CMK (cell line): ENCODE data around the gene CACNB2.

Experiments
- DNase-seq: peaks from one replicate; pipeline ENCODE4 v3.0.0-alpha.2; 2010; ENCODE audit warnings: low read depth

The CACNB2 gene

DNA sequence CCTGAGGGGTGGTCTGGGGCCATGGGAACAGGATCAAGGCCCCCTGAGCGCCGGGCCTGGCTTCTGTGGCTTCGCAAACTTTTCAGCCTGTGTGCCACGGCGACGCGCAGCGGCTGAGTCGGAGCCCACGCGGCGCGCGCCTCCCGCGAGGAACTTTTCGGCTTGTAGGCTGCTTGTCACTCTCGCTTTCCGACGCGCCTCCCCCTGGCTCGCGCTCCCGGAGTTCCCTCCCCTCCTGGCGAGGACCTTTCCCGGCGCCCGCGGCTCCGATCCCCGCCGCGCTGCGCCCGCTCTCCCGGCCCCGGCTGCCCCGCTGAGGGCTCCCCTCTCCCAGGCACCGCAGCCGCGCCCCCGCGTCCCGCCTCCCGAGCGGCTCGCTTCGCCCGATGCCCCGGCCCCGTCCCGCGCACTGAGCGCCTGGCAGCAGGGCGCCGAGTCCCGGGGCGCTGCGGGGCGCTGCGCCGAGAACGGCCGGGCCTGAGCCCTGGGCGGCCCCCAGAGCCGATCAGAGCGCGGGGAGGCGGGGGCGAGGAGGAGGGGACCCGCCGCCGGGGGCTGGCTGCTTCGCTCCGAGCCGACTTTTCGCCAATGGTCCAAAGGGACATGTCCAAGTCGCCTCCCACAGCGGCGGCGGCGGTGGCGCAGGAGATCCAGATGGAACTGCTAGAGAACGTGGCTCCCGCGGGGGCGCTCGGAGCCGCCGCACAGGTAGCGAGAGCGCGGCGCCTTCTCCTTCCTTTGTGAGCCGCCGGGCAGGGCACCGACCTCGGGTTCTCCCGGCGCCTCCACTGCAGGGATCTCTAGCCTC, at the start of gene CACNB2:
Gene CACNB2 (plus strand): TSS at position 276 of the 808 bp plus-strand sequence.
- no peak for DNase-seq

DNA sequence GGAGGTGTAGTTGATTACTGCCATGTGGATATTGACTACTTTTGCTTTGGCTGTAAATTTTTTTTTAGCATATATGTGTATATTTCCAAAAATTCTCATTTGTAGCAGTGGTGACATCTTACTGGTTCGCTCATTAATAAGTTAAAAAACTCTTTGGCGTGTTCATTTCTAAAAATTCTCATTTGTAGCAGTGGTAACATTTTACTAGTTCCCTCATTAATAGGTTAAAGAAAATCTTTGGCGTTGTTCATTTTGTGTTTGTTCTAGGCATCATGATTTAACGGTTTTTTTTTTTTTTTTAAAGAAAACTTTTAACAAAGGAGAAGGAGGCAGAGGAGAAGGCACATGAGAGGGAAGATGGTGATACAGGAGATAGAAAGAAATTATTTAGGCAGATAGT, 45.9 kb upstream of the CACNB2 start:
- no peak for DNase-seq

- DNase-seq: no peak
These were observed 45.4 kb upstream of the CACNB2 start for GRCh38 chr10:18094793-18095192.

DNA sequence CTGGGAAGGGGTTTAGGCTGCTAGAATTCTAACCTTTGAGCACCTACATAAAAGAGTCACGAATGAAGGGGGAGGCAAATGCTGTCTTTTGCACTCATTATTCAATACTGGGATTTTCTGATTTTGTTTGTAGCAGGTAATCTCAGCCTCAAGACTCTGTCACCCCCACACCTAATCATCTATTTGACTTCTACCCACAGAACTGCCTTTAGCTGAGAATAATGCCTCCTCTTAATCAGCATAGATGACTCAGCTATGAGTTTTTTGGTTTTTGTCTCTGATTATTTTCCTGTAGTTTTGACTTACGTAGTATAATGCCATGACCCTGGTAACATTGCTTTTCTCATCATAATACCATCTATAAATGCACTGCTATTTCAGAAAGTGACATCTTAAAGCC, 42.7 kb upstream of the CACNB2 start:
- DNase-seq: no peak

- no peak for DNase-seq
These were observed 42.0 kb upstream of the CACNB2 start for GRCh38 chr10:18098201-18098600.

DNA sequence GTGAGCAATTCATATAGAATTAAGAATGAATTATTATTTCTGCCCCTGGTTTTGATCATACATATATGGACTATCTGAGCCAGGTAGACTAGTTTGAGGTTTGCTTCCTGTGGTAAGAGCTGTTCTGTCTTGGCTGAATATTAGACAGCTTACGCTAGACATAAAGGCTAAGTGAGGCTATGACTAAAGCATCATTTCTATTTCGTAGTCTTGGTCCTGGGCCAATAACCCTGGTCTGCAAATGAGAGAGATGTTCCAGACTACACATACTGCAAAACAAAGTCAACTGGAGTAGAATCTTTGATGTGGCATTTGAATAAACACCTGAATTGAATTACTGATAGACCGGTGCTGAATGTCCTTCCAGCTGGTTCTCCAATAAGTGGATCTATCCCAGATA, 40.8 kb upstream of the CACNB2 start:
- no peak for DNase-seq

DNA sequence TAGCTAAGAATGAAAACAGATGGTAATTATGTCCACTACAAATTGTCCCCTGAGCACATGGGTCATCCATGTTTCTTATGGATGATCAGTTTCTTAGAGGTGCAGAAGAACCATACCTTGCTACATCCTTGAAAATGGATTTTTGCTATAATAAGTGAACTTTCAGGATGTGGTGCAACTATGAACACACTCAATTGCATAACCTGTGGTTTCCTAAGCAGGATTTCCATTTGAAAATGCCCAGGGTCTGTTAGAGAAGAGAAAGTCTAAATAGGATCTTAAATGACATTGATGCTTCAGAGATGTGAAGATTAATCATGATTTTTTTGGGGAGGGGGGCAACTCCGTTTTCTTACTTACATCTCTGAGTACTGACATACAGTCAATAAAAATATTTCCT, 39.6 kb upstream of the CACNB2 start:
- DNase-seq: no peak

GRCh38 chr10:18102404-18102803, 37.8 kb upstream of the CACNB2 start:
- DNase-seq: no peak

GRCh38 chr10:18104223-18104872, 35.9 kb upstream of the CACNB2 start:
- no peak for DNase-seq

DNA sequence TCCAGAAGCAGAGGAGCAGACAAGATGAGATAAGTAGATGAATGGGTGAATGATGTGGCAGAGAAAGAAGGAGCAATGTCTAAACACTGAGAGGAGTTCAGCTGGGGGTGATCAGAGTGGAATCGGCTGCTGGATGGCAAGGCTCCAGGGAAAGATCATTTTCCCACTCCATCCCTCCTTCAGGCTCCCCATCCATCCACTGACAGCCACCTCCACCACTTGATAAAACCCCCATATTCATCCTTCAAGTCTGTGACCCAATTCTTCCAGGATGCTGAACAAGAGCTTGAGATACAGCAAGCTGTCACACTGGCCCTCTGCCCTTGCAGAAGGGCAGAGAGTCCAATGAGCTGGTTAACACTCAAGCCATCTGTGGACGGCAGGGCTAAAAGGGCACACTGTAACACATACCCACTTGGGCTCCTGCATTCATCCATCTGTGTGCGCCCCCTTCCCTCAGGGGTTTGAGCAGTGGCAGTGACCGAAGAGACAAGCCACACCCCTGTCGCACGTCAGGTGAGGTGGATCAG, 30.8 kb upstream of the CACNB2 start:
- no peak for DNase-seq

- DNase-seq: no peak
These were observed 26.3 kb upstream of the CACNB2 start for GRCh38 chr10:18113881-18114280.

- DNase-seq: no peak
These were observed 22.9 kb upstream of the CACNB2 start for GRCh38 chr10:18117276-18117675.

GRCh38 chr10:18122753-18123152, 17.5 kb upstream of the CACNB2 start:
- no peak for DNase-seq

DNA sequence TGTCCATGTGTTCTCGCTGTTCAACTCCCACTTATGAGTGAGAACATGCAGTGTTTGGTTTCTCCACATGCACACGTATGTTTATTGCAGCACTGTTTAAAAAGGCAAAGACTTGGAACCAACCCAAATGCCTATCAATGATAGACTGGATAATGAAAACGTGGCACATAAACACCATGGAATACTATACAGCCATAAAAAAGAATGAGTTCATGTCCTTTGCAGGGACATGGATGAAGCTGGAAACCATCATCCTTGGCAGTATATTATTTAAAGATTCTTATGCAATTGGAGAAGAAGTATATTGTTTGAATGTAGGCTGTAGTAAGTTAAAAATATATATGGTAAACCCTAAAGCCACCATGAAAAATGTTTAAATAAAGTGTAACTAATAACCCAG, 7.2 kb upstream of the CACNB2 start:
- no peak for DNase-seq

- DNase-seq: no peak
These were observed 5.7 kb upstream of the CACNB2 start for GRCh38 chr10:18134509-18134908.

DNA sequence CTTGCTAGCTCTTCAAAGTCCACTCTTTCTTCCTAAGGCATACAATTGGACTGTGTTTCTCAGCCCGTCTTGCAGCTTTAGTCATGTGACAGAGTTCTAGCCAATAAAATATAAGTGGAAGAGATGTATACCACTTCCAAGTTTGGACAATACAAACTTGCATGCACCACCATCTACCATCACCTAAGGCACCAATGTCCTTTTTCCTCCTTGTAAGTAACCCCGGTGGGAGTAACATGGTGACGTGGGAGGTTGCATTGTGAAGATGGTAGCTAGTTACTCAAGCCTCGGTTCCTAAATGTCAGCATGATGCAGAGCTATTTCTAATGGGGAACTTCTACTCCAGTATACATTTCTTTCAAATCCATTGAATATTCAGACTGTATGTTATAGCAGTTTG, 5.3 kb upstream of the CACNB2 start:
- DNase-seq: no peak

DNA sequence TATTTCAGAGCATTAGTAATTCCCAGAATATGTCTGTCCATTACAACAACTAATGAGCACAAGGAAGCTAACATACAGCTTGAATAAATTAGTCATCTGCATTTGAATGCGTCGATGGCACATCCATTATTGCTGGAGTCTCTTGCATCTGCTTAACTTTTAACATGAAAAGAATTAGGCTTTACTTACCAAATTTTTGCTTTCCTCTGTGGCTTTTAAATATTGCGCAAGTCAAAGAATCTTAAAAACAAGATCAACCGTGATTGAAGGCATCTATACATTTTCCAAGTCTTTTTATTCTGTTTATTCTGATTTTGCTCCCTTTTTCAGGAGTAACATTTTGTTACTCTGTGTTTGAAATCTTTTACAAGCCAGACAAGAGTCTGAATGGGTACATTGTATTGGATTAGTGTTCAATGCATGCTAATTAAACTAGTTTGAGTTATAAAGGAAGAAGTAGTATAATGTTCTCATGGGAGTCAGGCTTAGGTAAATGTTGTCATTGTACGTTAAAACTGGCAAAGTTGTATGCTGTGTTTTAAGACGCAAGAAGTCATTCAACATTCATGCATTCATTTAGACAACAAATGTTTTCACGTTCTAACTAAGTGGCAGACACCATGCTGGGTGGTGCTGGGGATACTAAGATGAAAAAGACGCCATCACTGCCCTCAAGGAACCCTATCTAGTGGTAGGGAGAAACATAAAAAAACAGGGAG, 4.0 kb upstream of the CACNB2 start:
- no peak for DNase-seq

- no peak for DNase-seq
These were observed 3.1 kb upstream of the CACNB2 start for GRCh38 chr10:18137111-18137510.

DNA sequence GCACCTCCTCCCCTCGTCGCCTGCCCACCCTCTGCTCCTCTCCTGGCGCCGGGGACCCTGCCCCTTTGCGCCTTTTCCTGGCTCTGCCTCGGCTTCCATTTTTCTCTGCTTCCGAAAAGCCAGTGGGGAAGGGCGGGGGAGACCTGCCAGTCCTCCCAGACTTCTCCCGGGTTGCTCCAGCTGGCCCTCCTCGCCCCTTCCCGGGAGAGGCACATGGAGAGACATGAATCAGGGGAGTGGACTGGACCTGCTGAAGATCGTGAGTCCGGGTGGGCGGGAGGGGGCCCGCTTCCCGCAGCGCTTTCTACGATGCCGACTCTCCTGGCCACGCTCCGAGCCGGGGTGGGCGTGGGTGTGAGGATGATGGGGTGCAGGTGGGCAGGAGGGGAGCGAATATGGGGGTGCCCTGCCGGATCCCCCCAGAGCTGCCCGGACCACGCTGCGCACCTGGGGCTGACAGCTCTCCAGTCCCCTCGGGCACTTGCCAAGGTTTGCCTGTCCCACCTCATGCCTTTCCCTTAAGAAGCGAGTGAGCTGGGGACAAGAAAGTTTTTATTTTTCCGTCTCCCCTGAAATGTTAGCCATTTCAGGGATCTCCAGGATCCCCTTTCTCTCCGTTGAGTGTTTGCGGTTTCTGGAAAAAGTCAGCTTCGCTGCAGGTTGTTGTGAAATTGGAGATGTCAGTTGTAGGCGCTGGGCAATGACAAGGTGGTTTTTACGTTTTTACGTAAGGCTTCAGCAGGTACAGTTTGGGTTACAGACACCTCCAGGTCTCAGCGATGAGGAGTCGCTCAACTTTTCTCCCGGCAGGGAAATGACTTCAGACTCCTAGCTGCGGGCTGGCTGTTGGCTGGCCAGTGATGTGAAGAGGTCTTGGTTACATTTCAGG, 977 bp downstream of the CACNB2 start:
- DNase-seq: no peak

- DNase-seq: no peak
These were observed 1.9 kb downstream of the CACNB2 start for GRCh38 chr10:18142151-18142550.

- DNase-seq: no peak
These were observed 4.2 kb downstream of the CACNB2 start for GRCh38 chr10:18144396-18144795.

DNA sequence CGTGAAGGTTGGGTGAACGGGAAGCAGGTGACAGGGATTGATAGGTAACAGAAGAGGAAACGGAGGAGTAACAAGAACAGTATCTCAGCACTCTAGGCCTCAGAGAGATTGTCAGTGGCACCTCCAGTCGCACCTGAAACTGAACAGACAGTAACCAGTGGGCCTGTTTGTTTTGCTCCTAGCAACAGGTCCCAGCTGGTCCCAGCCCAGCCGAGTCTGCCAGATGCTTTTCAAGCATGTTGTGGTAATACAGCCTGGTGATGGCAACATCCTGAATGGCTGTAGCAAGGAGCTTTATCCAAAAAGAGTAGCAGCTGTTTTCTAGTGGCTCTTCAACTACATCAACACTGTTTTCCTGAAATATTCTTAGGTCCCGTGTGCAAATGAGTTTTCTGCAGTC, 4.7 kb downstream of the CACNB2 start:
- DNase-seq: no peak
